Esophagus muscularis mucosa (tissue), 4 donors: ENCODE measurements around the gene ARMC9. TPM values are rescaled to one million over a fixed set of nuclear protein-coding genes. Genes with fewer than 3 reads are reported as not detected.

Experiments
- DNase-seq: peaks from one replicate; pipeline ENCODE4 v3.0.0-alpha.2; 2017; ENCODE audit errors: extremely low spot score
- H3K27ac ChIP-seq, 4 donors: fragments of 200-600 bp; sonication (generic); replicated peaks in 1 of 4; 1 replicate in 3 of 4; 2 replicates in 1 of 4; pipeline ENCODE4 v1.5.1; 2016 to 2019; ENCODE audit warnings: mild to moderate bottlenecking in 1 of 4
- H3K27me3 ChIP-seq, 4 donors: fragments of 200-600 bp; sonication (generic); one replicate each; pipeline versions ENCODE4 v1.5.1 to v1.6.0; 2016 to 2019
- H3K36me3 ChIP-seq, 4 donors: fragments of 200-600 bp; sonication (generic); one replicate each; pipeline ENCODE4 v1.5.1; 2016 to 2019
- H3K4me1 ChIP-seq, 4 donors: fragments of 200-600 bp; sonication (generic); one replicate each; pipeline ENCODE4 v1.5.1; 2016 to 2019
- H3K4me3 ChIP-seq, 4 donors: fragments of 200-600 bp; sonication (generic); 1 replicate in 2 of 4; 2 replicates in 2 of 4; pipeline ENCODE4 v1.5.1; 2016 to 2019; ENCODE audit warnings: mild to moderate bottlenecking in 4 of 4, moderate library complexity in 1 of 4
- H3K9me3 ChIP-seq, 4 donors: fragments of 200-600 bp; sonication (generic); 1 replicate in 3 of 4; 2 replicates in 1 of 4; pipeline ENCODE4 v1.5.1; 2016 to 2019
- CTCF ChIP-seq, 3 experiments: fragments of 200-600 bp in 2 of 3; fragments of 450-650 bp in 1 of 3; sonication (generic) in 2 of 3; IDR thresholded peaks; one replicate each; pipeline ENCODE4 v1.5.1; 2017 to 2019; ENCODE audit warnings: antibody characterized with exemption in 3 of 3, mild to moderate bottlenecking in 2 of 3, moderate library complexity in 1 of 3
- EP300 ChIP-seq: sonication (generic); formaldehyde crosslinking; IDR thresholded peaks from one replicate; pipeline ENCODE4 v1.6.1; 2017; ENCODE audit warnings: antibody characterized with exemption
- POLR2A ChIP-seq: fragments of 450-650 bp; IDR thresholded peaks from one replicate; pipeline ENCODE4 v1.6.1; 2017; ENCODE audit warnings: antibody characterized with exemption, moderate library complexity, mild to moderate bottlenecking, low read depth
- POLR2AphosphoS5 ChIP-seq, 2 donors: sonication (generic); formaldehyde crosslinking; IDR thresholded peaks; one replicate each; pipeline ENCODE4 v1.6.1; 2017; ENCODE audit warnings: antibody characterized with exemption in 2 of 2
- WGBS: methylation state at CpG from one replicate; pipeline ENCODE4 v1.1.5; 2018; 5-methylcytosine and 5-hydroxymethylcytosine counted together
- intact Hi-C: fragments of 100-400 bp; cut with DNase I; formaldehyde crosslinking; loops from one replicate; pipeline ENCODE4 v1.15.1; 2023
- total RNA-seq, 4 donors: library from RNA; depleted of rRNA; stranded (reverse); fragments of >200 nt; gene quantifications; one replicate each; pipeline versions ENCODE4 v1.1.0 to v1.2.1, GENCODE V29; 2016

Gene ARMC9
- total RNA-seq, 4 donors from 2014 or later: 119 to 262 (median 152) TPM

DNA sequence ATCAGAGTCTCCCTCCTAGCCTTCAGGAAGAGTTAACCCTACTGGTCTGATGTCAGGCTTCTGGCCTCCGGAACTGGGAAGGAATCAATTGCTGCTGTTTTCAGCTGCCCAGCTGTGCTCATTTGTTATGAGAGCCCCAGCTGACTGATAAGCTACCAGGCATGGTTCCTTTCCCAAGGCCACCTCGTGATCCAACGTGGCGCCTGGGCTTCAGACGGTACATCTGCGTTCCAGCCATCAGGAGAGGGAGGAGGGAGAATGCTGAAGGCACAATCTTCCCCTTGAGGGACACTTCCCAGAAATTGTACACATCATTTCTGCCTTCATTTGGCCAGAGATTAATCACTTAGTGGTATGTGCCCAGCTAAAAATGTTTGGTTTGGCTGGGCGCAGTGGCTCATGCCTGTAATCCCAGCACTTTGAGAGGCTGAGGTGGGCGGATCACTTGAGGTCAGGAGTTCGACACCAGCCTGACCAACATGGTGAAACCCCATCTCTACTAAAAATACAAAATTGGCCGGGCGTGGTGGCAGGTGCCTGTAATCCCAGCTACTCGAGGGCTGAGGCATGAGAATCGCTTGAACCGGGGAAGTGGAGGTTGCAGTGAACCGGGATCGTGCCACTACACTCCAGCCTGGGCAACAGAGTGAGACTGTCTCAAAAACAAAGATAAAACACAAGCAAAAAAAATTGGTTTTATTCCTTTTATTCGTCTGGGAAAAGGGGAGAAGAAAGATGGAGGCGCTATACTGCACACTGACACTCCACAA, 10.5 kb upstream of the ARMC9 start:
- TF ChIP-seq POLR2A (no peak), POLR2AphosphoS5 (IDR thresholded peaks at IDR 0.05) (no peak), EP300 (peak; percentile 7), CTCF (IDR thresholded peaks at IDR 0.05) (no peak)
- H3K27ac ChIP-seq: peak overlapping the region; percentile 11 to 96 (median 94)
- WGBS: 83% methylated on average over 16 of the region's 18 CpGs
- intact Hi-C loops: no loop called here
- no peak overlapping the region for H3K4me3 ChIP-seq
- H3K27me3 ChIP-seq: no peaks in the 10 kb centered on the region
- H3K4me1 ChIP-seq: peaks cover 27 to 78% (median 65%) of the 10 kb centered on the region in 4 donors
- no peaks in the 10 kb centered on the region for H3K9me3 ChIP-seq
- H3K36me3 ChIP-seq: no peaks in the 10 kb centered on the region
- no peak for DNase-seq

DNA sequence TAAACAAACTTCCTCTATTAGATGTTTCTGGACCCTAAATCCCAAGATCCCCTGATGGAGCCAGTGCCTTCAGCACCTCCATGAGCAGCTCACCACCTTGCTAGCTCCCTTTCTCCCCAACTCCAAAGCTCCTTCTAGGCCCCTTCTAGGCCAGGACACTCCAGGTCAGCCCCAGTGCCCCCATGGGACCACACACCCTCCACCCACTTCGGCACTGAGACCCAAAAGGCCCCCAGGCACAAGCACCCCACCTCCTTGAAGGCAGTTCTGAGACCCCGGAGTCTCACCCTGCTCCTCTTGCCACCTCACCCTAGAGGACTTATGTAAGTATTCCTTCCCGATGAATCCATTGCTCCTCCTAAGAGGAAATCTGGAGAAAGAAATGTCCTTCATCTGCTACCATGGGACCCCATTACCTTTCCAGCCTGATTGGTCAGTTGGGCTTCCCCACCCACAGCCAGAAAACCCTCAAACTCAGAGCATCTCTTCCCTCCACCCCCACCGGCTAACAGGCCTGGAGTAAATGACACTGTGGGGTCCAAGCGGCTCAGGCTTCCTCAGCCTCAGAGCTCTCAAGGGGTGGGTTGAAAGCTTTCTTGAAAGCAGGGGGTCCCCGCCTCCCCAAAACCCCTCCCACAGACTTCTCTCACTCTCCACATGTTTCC, 9.8 kb upstream of the ARMC9 start:
- Histone ChIP-seq H3K4me1 (peaks cover 27 to 81% (median 71%) of the 10 kb centered on the region in 4 donors), H3K4me3 (no peak overlapping the region), H3K27me3 (no peaks in the 10 kb centered on the region), H3K27ac (peak overlapping the region; percentile 93 to 96 (median 94)), H3K36me3 (no peaks in the 10 kb centered on the region), H3K9me3 (no peaks in the 10 kb centered on the region)
- no peak for TF ChIP-seq POLR2A
- TF ChIP-seq EP300: no peak
- no peak for TF ChIP-seq CTCF (IDR thresholded peaks at IDR 0.05)
- TF ChIP-seq POLR2AphosphoS5 (IDR thresholded peaks at IDR 0.05): no peak
- no peak for DNase-seq
- intact Hi-C loops: no loop called here
- WGBS: 95% methylated on average over 6 of the region's 6 CpGs

DNA sequence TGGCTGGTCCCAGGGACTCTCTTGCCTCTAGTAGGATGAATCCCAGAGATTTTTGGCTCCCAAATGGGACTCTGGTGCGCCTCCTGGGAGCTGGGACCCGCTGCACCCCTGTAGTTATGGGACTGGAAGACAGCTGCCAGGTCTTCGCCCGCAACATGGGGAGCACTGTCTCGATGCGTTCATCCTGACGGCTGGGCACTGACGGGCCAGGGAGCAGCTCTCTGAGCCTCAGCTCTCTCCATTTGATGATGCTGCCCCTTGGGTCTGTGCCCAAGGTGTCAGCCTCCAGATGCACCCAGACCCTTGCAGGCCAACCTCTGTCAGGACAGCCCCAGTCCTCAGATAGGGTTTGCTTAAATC, 9.3 kb upstream of the ARMC9 start:
- no peak for DNase-seq
- TF ChIP-seq POLR2A (no peak), EP300 (no peak), POLR2AphosphoS5 (IDR thresholded peaks at IDR 0.05) (no peak), CTCF (IDR thresholded peaks at IDR 0.05) (no peak)
- no peaks in the 10 kb centered on the region for H3K27me3 ChIP-seq
- 89% methylated on average over 6 of the region's 8 CpGs for WGBS
- H3K9me3 ChIP-seq: no peaks in the 10 kb centered on the region
- intact Hi-C loops: no loop called here
- peak overlapping the region; percentile 93 to 96 (median 94) for H3K27ac ChIP-seq
- peaks cover 27 to 81% (median 71%) of the 10 kb centered on the region in 4 donors for H3K4me1 ChIP-seq
- H3K36me3 ChIP-seq: no peaks in the 10 kb centered on the region
- no peak overlapping the region for H3K4me3 ChIP-seq

DNA sequence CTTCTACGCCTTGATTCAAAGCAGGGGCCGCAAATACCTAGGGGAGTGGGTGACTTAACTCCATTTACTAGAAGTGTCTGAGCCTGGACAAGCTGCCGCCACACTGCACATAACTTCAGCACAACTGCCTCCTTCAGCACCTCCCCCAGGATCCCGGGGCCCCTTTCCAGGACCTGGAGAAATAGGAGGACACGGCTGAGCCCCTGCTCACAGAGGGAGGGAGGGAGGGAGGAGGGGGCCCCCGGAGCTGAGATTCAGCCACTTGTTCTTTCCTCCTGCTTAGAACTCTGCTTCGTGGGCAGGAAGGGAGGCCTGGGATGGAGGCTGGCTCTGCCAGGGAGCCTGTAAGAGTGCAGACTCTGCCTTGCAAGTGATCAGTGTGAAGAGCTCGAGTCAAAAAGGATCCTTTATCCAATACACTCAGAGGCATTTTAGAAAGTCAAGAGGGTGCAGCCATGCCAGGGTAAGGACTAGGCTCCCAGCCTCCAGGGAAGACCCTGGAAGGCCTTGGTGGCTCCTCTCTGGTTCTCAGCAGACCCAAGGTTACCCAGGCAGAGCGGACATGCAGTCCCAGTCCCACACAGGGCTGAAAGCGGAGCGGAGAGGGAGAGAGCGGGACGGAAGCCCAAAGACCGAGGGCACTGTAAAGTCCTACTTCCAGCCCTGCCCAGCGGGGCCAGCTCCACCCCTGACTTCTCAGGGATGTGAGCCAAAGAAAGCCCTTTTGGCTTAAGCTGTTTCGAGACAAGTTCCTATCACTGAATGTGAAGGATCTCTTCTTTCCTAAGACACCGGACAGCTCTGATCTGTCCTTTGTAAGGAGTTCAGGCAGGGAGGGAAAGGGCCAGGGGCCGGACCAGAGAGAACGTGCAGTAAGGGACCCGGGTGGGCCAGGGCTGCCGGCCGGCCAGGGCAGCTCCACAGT, 8.6 kb upstream of the ARMC9 start:
- DNase-seq: peak; percentile 93
- Histone ChIP-seq H3K27ac (peak overlapping the region; percentile 93 to 96 (median 94)), H3K27me3 (no peaks in the 10 kb centered on the region), H3K4me3 (peak overlapping the region; percentile 50 to 57 (median 52)), H3K9me3 (no peaks in the 10 kb centered on the region), H3K4me1 (peaks cover 27 to 76% (median 69%) of the 10 kb centered on the region in 4 donors), H3K36me3 (no peaks in the 10 kb centered on the region)
- peak; percentile 34 to 66 for TF ChIP-seq POLR2AphosphoS5 (IDR thresholded peaks at IDR 0.05)
- no peak for TF ChIP-seq EP300
- intact Hi-C loops: loop anchor here (2.0 kb wide), 1 partner anchor 85 kb away; no protein-coding TSS in a partner anchor
- WGBS: 69% methylated on average over 20 of the region's 22 CpGs
